Stimulated activated CD4-positive, alpha-beta T cell treated with anti-CD3 and anti-CD28 coated beads, Interleukin-15, amount 100 ng/mL, for 1 hour (primary cell): ENCODE measurements around the gene MFAP5.
"Not testable (repeated sequence)": the region's sequence is repeated elsewhere in the genome, so short reads cannot be mapped to it uniquely, and the experiment has no call there.

Source experiments
- DNase-seq, 2 donors: peaks; one replicate each; pipeline ENCODE4 v3.0.0-alpha.2; 2020; ENCODE audit warnings: low read depth in 1 of 2, low spot score in 1 of 2

MFAP5 gene

GRCh38 chr12:8676651-8677050 lies 14.0 kb upstream of the MFAP5 start:
- DNase-seq, result no peak

- no peak for DNase-seq
Observed at GRCh38 chr12:8675591-8676036, 13.0 kb upstream of the MFAP5 start.

GRCh38 chr12:8672381-8672780 lies 9.8 kb upstream of the MFAP5 start:
- DNase-seq, result no peak

- no peak for DNase-seq
Observed at GRCh38 chr12:8668441-8668840, 5.8 kb upstream of the MFAP5 start.

- DNase-seq, result no peak
Observed at GRCh38 chr12:8667270-8667669, 4.6 kb upstream of the MFAP5 start.

- no peak for DNase-seq
Observed at GRCh38 chr12:8665759-8666158, 3.1 kb upstream of the MFAP5 start.

- no peak for DNase-seq
Observed at GRCh38 chr12:8664228-8664913, 1.7 kb upstream of the MFAP5 start.

- DNase-seq, result no peak
Observed at GRCh38 chr12:8661751-8662150, 875 bp downstream of the MFAP5 start.

- DNase-seq, result no peak
Observed at GRCh38 chr12:8661016-8661415, 1.6 kb downstream of the MFAP5 start.

- DNase-seq, result no peak
Observed at GRCh38 chr12:8658346-8658745, 4.3 kb downstream of the MFAP5 start.

- DNase-seq, result no peak
Observed at GRCh38 chr12:8655421-8655820, 7.2 kb downstream of the MFAP5 start.

- peak in 1 of 2 donors; percentile 6 for DNase-seq
Observed at GRCh38 chr12:8648576-8649205, 13.9 kb downstream of the MFAP5 start.

GRCh38 chr12:8647968-8648367 lies 14.7 kb downstream of the MFAP5 start:
- no peak for DNase-seq

- DNase-seq, result no peak
Observed at GRCh38 chr12:8644345-8645248, 18.0 kb downstream of the MFAP5 start.

GRCh38 chr12:8642775-8643174 lies 19.9 kb downstream of the MFAP5 start:
- DNase-seq, result no peak

GRCh38 chr12:8639936-8640335 lies 22.7 kb downstream of the MFAP5 start:
- DNase-seq, result no peak

- no peak for DNase-seq
Observed at GRCh38 chr12:8638951-8639350, 23.7 kb downstream of the MFAP5 start.

GRCh38 chr12:8637666-8638065 lies 25.0 kb downstream of the MFAP5 start:
- DNase-seq, result no peak

GRCh38 chr12:8637244-8637643 lies 25.4 kb downstream of the MFAP5 start:
- DNase-seq, result no peak

- DNase-seq, result no peak
Observed at GRCh38 chr12:8636581-8636980, 26.0 kb downstream of the MFAP5 start.

GRCh38 chr12:8636007-8636346 lies 26.6 kb downstream of the MFAP5 start:
- DNase-seq, result not testable (repeated sequence)
